ENCODE results near the gene MRPS22.

The MRPS22 gene

GRCh38 chr3:139304383-139304782 is 39.4 kb upstream of the MRPS22 start:
- in situ Hi-C loops (cut with HindIII; ENCODE audit: low sequenced_read_pairs), result loop anchor here (10.0 kb wide), 1 partner anchor 360 kb away; the partner anchor contains the start of genes FOXL2 and FOXL2NB
- DNase-seq (ENCODE audit: low read depth), result no peak
- H3K4me3 ChIP-seq (ENCODE audit: low read depth, low read length), result no peak overlapping the region
- no peak for TF ChIP-seq CTCF (IDR thresholded peaks at IDR 0.05; ENCODE audit: low read depth, low read length, missing control alignments)

DNA sequence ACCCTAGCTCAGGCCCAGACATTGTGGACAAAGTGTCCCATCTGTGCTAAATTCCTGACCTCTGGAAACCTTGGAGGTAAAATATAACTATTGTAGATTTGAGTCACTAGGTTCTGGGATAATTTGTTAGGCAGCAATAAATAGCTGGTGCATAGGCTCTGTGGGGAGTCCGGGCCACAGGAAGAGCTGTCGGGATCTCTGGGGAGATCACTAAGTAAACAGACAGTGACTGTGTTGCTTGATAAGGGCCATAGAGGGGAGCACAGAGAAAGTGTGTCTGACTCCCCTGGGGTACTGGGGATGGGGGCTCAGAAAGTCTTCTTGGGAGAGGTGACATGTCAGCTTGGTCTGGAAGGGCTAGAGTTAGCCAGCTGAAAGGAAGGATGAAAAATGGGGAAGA is 37.7 kb upstream of the MRPS22 start:
- no peak for DNase-seq (ENCODE audit: low read depth)
- in situ Hi-C loops (cut with HindIII; ENCODE audit: low sequenced_read_pairs), result loop anchor here (10.0 kb wide), 1 partner anchor 361 kb away; the partner anchor contains the start of genes FOXL2 and FOXL2NB
- H3K4me3 ChIP-seq (ENCODE audit: low read depth, low read length), result no peak overlapping the region
- TF ChIP-seq CTCF (IDR thresholded peaks at IDR 0.05; ENCODE audit: low read depth, low read length, missing control alignments), result no peak

- DNase-seq (ENCODE audit: low read depth), result no peak
- TF ChIP-seq CTCF (IDR thresholded peaks at IDR 0.05; ENCODE audit: low read depth, low read length, missing control alignments), result no peak
- H3K4me3 ChIP-seq (ENCODE audit: low read depth, low read length), result no peak overlapping the region
- in situ Hi-C loops (cut with HindIII; ENCODE audit: low sequenced_read_pairs), result loop anchor here (10.0 kb wide), 1 partner anchor 362 kb away; the partner anchor contains the start of genes FOXL2 and FOXL2NB
These were observed 36.7 kb upstream of the MRPS22 start for GRCh38 chr3:139307072-139307491.

DNA sequence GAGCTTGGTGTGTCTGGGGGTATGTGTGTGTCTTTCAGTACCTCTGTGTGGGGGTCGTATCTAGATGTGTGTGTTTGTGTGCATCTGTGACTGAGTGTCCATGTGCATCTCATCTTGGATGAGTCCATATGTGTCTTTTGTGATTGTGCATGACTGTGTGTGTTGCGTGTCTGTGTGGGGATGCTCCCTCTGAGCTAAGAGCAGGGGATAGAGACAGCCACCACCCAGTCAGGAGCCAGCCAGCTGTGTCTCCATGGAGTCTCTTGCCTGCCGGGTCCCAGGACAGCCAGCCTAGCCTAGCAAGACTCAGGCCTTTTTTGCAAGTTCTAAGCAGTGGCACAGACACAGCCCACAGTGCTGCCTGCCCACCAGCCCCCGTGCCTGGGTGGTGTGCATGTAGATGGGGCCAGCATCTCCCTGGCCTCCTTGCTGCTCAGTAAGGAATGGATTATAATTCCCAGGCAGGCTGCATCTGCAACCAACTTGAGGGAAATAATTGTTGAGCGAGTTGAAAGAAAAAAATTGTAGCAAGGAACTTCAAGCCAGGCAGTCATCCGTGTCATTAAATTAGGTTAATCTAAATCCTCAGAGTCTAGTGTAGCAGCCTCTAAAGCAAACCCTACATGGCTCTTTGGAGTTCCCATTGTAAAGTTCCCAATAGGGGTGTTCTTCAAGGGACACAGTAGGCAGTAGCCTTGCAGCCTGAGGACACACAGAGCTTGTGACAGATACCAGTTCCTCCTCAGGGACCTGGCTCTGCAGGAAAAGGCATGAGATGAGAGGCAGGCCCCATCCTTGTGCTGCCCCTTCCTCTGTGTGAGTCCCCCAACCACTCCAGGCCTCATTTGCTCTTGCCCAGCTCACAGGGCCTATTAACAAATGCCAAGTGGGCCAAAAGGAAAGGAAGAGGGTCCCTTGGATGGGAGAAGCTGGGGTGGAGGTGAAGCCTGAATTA is 35.9 kb upstream of the MRPS22 start:
- no peak for TF ChIP-seq CTCF (IDR thresholded peaks at IDR 0.05; ENCODE audit: low read depth, low read length, missing control alignments)
- H3K4me3 ChIP-seq (ENCODE audit: low read depth, low read length), result no peak overlapping the region
- DNase-seq (ENCODE audit: low read depth), result no peak
- in situ Hi-C loops (cut with HindIII; ENCODE audit: low sequenced_read_pairs), result loop anchor here (10.0 kb wide), 1 partner anchor 363 kb away; the partner anchor contains the start of genes FOXL2 and FOXL2NB

- no peak overlapping the region for H3K4me3 ChIP-seq (ENCODE audit: low read depth, low read length)
- TF ChIP-seq CTCF (IDR thresholded peaks at IDR 0.05; ENCODE audit: low read depth, low read length, missing control alignments), result no peak
- in situ Hi-C loops (cut with HindIII; ENCODE audit: low sequenced_read_pairs), result loop anchor here (10.0 kb wide), 1 partner anchor 364 kb away; the partner anchor contains the start of genes FOXL2 and FOXL2NB
- no peak for DNase-seq (ENCODE audit: low read depth)
These were observed 35.3 kb upstream of the MRPS22 start for GRCh38 chr3:139308560-139308959.

- no peak overlapping the region for H3K4me3 ChIP-seq (ENCODE audit: low read depth, low read length)
- no peak for TF ChIP-seq CTCF (IDR thresholded peaks at IDR 0.05; ENCODE audit: low read depth, low read length, missing control alignments)
- in situ Hi-C loops (cut with HindIII; ENCODE audit: low sequenced_read_pairs), result loop anchor here (10.0 kb wide), 1 partner anchor 364 kb away; the partner anchor contains the start of genes FOXL2 and FOXL2NB
- DNase-seq (ENCODE audit: low read depth), result no peak
These were observed 34.7 kb upstream of the MRPS22 start for GRCh38 chr3:139309061-139309591.
